Calu3 (cell line): Measurements from ENCODE around the gene SAMD1. TPM values are rescaled to one million over a fixed set of nuclear protein-coding genes. Genes with fewer than 3 reads are reported as not detected.

Experiments used
- BruUV-seq: library from RNA; stranded (reverse); fragments of 400-500 nt; replicated peaks from 2 replicates; lab custom pipeline; 2021; lab: Mats Ljungman, UMichigan
- CTCF ChIA-PET: fragments of 300-600 bp; sonication (Branson Sonifier 250); formaldehyde crosslinking; loops from one replicate; lab custom pipeline; 2022; ENCODE audit warnings: antibody characterized with exemption; lab: Charles Lee
- DNase-seq: peaks from one replicate; pipeline ENCODE4 v3.0.0; 2022
- H3K27ac Mint-ChIP-seq: one replicate; pipeline ENCODE4 v1.8.0; 2022; ENCODE audit warnings: mixed read lengths; ENCODE audit not compliant: unreplicated experiment
- H3K27me3 Mint-ChIP-seq: one replicate; pipeline ENCODE4 v1.8.0; 2022; ENCODE audit warnings: mixed read lengths; ENCODE audit not compliant: unreplicated experiment
- H3K36me3 Mint-ChIP-seq: one replicate; pipeline ENCODE4 v1.8.0; 2022; ENCODE audit warnings: mild to moderate bottlenecking, moderate library complexity, mixed read lengths; ENCODE audit not compliant: insufficient read depth, unreplicated experiment
- H3K4me1 Mint-ChIP-seq: one replicate; pipeline ENCODE4 v1.8.0; 2022; ENCODE audit warnings: mild to moderate bottlenecking, low read depth, mixed read lengths; ENCODE audit not compliant: unreplicated experiment
- H3K4me3 Mint-ChIP-seq: one replicate; pipeline ENCODE4 v1.8.0; 2022; ENCODE audit warnings: mild to moderate bottlenecking, low read depth, moderate library complexity, mixed read lengths; ENCODE audit not compliant: unreplicated experiment
- H3K9me3 Mint-ChIP-seq: one replicate; pipeline ENCODE4 v1.8.0; 2022; ENCODE audit warnings: low read depth, mixed read lengths; ENCODE audit not compliant: unreplicated experiment
- CTCF ChIP-seq: fragments of 200-600 bp; IDR thresholded peaks from one replicate; pipeline ENCODE4 v1.8.0; 2022; ENCODE audit warnings: antibody characterized with exemption; ENCODE audit not compliant: unreplicated experiment
- intact Hi-C: fragments of 100-400 bp; cut with micrococcal nuclease; formaldehyde crosslinking; loops from one replicate; pipeline ENCODE4 v1.10.0; 2022; ENCODE audit not compliant: unreplicated experiment
- total RNA-seq: library from RNA; stranded (reverse); gene quantifications from 2 replicates; pipeline ENCODE4 v1.2.3, GENCODE V29; 2022

Gene SAMD1
- total RNA-seq, 1 experiment from 2014 or later, result 41.1 TPM

DNA sequence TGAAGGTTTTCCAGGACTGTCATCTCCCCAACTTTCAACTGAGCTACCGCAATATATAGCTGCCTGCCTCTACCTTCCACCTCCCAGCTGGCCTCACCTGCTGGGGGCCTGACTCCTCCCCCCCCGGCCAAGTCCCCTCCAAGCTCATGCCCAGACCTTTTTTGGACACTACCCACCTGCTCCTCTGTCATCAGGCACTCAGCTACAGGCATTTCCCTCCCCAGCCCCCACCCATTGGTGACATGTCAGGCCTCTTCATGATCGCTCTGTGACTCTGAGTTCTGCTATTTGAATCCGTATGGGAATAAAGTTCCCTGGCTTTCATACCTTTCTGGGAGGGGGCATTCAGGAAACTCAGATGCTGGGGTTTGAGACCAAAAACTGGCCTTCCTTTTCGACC is 25.2 kb upstream of the SAMD1 start:
- intact Hi-C loops, result no loop called here
- no peak for DNase-seq
- Mint-ChIP-seq H3K27ac (no peak overlapping the region), H3K4me1 (peaks cover 8% of the 10 kb centered on the region), H3K27me3 (no peaks in the 10 kb centered on the region), H3K9me3 (no peaks in the 10 kb centered on the region), H3K4me3 (peak overlapping the region; percentile 77), H3K36me3 (peaks cover 27% of the 10 kb centered on the region)
- CTCF ChIA-PET, result no interaction called here
- no peak for TF ChIP-seq CTCF
- BruUV-seq, result no TSS peak

GRCh38 chr19:14114854-14115253 is 24.3 kb upstream of the SAMD1 start:
- intact Hi-C loops, result no loop called here
- peaks cover 8% of the 10 kb centered on the region for H3K4me1 Mint-ChIP-seq
- TF ChIP-seq CTCF, result peak; percentile 49
- CTCF ChIA-PET, result no interaction called here
- H3K27ac Mint-ChIP-seq, result no peak overlapping the region
- H3K9me3 Mint-ChIP-seq, result no peaks in the 10 kb centered on the region
- H3K36me3 Mint-ChIP-seq, result peaks cover 33% of the 10 kb centered on the region
- DNase-seq, result peak; percentile 71
- H3K27me3 Mint-ChIP-seq, result no peaks in the 10 kb centered on the region
- no TSS peak for BruUV-seq
- no peak overlapping the region for H3K4me3 Mint-ChIP-seq

GRCh38 chr19:14114439-14114838 is 23.9 kb upstream of the SAMD1 start:
- no peak overlapping the region for H3K4me3 Mint-ChIP-seq
- H3K4me1 Mint-ChIP-seq, result peaks cover 8% of the 10 kb centered on the region
- CTCF ChIA-PET, result interaction anchor here (0.8 kb wide), 1 partner anchor 161 kb away, joined by 3 read pairs; no protein-coding TSS in a partner anchor
- DNase-seq, result no peak
- no TSS peak for BruUV-seq
- H3K27ac Mint-ChIP-seq, result no peak overlapping the region
- intact Hi-C loops, result no loop called here
- TF ChIP-seq CTCF, result no peak
- no peaks in the 10 kb centered on the region for H3K9me3 Mint-ChIP-seq
- peaks cover 33% of the 10 kb centered on the region for H3K36me3 Mint-ChIP-seq
- H3K27me3 Mint-ChIP-seq, result no peaks in the 10 kb centered on the region

DNA sequence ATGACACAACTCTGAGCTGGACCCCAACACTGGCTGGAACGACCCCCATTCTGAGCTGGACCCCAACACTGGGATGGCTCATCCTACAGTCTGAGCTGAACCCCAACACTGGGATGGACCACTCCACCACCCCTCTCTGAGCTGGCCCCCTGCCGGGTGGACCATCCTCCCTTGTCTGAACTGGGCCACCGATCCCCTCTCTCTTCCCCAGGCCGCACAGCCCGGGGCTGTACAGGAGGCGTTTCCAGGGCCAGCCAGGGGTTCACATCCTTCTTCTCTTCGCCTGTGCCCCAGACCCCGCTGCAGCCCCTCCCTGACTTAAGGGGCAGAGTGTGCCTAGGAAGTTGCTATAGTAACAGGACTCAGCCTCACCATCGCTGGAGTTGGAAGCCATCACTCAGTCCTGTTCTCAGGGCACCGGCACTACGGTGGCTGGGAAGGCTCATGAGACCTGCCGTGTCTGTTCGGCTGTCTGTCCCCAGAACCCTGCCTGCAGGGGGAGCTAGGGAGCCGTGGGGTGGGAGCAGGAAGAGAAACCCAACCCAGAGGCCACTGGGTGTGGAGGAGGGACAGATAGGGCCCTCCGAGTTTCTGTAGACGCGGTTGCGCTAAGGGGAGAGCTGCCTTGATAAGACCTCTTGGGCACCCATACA is 23.3 kb upstream of the SAMD1 start:
- peak; percentile 45 for DNase-seq
- Mint-ChIP-seq H3K9me3 (no peaks in the 10 kb centered on the region), H3K36me3 (peaks cover 33% of the 10 kb centered on the region), H3K4me1 (peaks cover 7% of the 10 kb centered on the region), H3K4me3 (no peak overlapping the region), H3K27ac (no peak overlapping the region), H3K27me3 (no peaks in the 10 kb centered on the region)
- BruUV-seq, result no TSS peak
- CTCF ChIA-PET, result interaction anchor here (0.8 kb wide), 1 partner anchor 160 kb away, joined by 3 read pairs; no protein-coding TSS in a partner anchor
- intact Hi-C loops, result no loop called here
- TF ChIP-seq CTCF, result peak; percentile 16
